BE2C (cell line): ENCODE measurements around the gene TMEM108.
A peak's percentile ranks its signal among the peaks of the same experiment; 100 is the strongest.

Experiments
- DNase-seq: peaks from one replicate; pipeline ENCODE4 v3.0.0-alpha.2; 2020
- H3K27me3 ChIP-seq: fragments of 250-450 bp; sonication (Bioruptor Pico); 2 replicates; pipeline ENCODE4 v1.5.1; 2020; ENCODE audit warnings: mild to moderate bottlenecking
- H3K36me3 ChIP-seq: fragments of 250-450 bp; sonication (Bioruptor Pico); 2 replicates; pipeline ENCODE4 v1.5.1; 2020; ENCODE audit warnings: mild to moderate bottlenecking
- H3K4me1 ChIP-seq: fragments of 250-450 bp; sonication (Bioruptor Pico); 2 replicates; pipeline ENCODE4 v1.5.1; 2020
- H3K4me3 ChIP-seq: 2 replicates; pipeline ENCODE4 v1.5.1; 2011; ENCODE audit warnings: low read depth, low read length
- H3K9me3 ChIP-seq: fragments of 250-450 bp; sonication (Bioruptor Pico); 2 replicates; pipeline ENCODE4 v1.5.1; 2020
- CTCF ChIP-seq: IDR thresholded peaks from 2 replicates; pipeline ENCODE4 v1.5.1; 2012; ENCODE audit warnings: mild to moderate bottlenecking, low read depth, low read length

The TMEM108 gene

GRCh38 chr3:133413161-133414020 is 375.2 kb downstream of the TMEM108 start:
- no peak for TF ChIP-seq CTCF
- Histone ChIP-seq H3K9me3 (no peaks in the 10 kb centered on the region), H3K4me3 (peak overlapping the region; percentile 51), H3K36me3 (no peaks in the 10 kb centered on the region), H3K4me1 (peaks cover 5% of the 10 kb centered on the region), H3K27me3 (no peaks in the 10 kb centered on the region)
- no peak for DNase-seq

GRCh38 chr3:133414021-133414392 is 375.8 kb downstream of the TMEM108 start:
- DNase-seq = no peak
- no peak overlapping the region; the same call in 1 of the 2 replicates for H3K4me3 ChIP-seq
- no peaks in the 10 kb centered on the region for H3K27me3 ChIP-seq
- H3K4me1 ChIP-seq = peaks cover 5% of the 10 kb centered on the region
- H3K9me3 ChIP-seq = no peaks in the 10 kb centered on the region
- no peak for TF ChIP-seq CTCF
- H3K36me3 ChIP-seq = no peaks in the 10 kb centered on the region

GRCh38 chr3:133418361-133418760 is 380.2 kb downstream of the TMEM108 start:
- Histone ChIP-seq H3K4me3 (no peak overlapping the region), H3K9me3 (no peaks in the 10 kb centered on the region), H3K4me1 (peaks cover 8% of the 10 kb centered on the region), H3K27me3 (no peaks in the 10 kb centered on the region; the same call in 1 of the 2 replicates), H3K36me3 (no peaks in the 10 kb centered on the region)
- no peak for DNase-seq
- no peak for TF ChIP-seq CTCF

GRCh38 chr3:133419151-133419909 is 381.1 kb downstream of the TMEM108 start:
- no peaks in the 10 kb centered on the region for H3K9me3 ChIP-seq
- DNase-seq = no peak

GRCh38 chr3:133424937-133425869 is 387.0 kb downstream of the TMEM108 start:
- no peak for DNase-seq
- Histone ChIP-seq H3K4me3 (no peak overlapping the region), H3K9me3 (no peaks in the 10 kb centered on the region; the same call in 1 of the 2 replicates), H3K27me3 (no peaks in the 10 kb centered on the region; the same call in 1 of the 2 replicates), H3K4me1 (peaks cover 4% of the 10 kb centered on the region; the same call in 1 of the 2 replicates), H3K36me3 (no peaks in the 10 kb centered on the region)
- TF ChIP-seq CTCF = no peak

More at GRCh38 chr3:133419151-133419909, 381.1 kb downstream of the TMEM108 start:
- H3K36me3 ChIP-seq = no peaks in the 10 kb centered on the region
- no peak overlapping the region for H3K4me3 ChIP-seq
- TF ChIP-seq CTCF = no peak
- peaks cover 4% of the 10 kb centered on the region; the same call in 1 of the 2 replicates for H3K4me1 ChIP-seq
- H3K27me3 ChIP-seq = no peaks in the 10 kb centered on the region; the same call in 1 of the 2 replicates
